NT2/D1 (cell line): ENCODE measurements around the gene MGAT5.

Experiments used
- SUZ12 ChIP-seq: IDR thresholded peaks from 2 replicates; pipeline ENCODE4 v1.6.1; 2011; ENCODE audit not compliant: insufficient read length, insufficient read depth; ENCODE audit errors: extremely low read depth
- YY1 ChIP-seq: IDR thresholded peaks from 2 replicates; pipeline ENCODE4 v1.6.1; 2011; ENCODE audit not compliant: insufficient read length, insufficient read depth
- ZNF274 ChIP-seq: IDR thresholded peaks from 2 replicates; pipeline ENCODE4 v1.6.1; 2011; ENCODE audit warnings: mild to moderate bottlenecking, low read depth, low read length

GRCh38 chr2:134459706-134460406 lies 206.0 kb downstream of the MGAT5 start:
- TF ChIP-seq YY1 (no peak), ZNF274 (no peak), SUZ12 (no peak)
